ENCODE data around the gene COX5B.
"Not testable (repeated sequence)": the region's sequence is repeated elsewhere in the genome, so short reads cannot be mapped to it uniquely, and the experiment has no call there.

The COX5B gene
- long read RNA-seq, transcript COX5B-201 (4 exons, 712 nt): major isoform, 61 of 75 reads
- long read RNA-seq, partial matches to known transcripts: 3 of 75 reads
- long read RNA-seq, other reads (novel, unspliced or antisense): 8 of 75 reads

GRCh38 chr2:97645695-97646629, at the start of gene COX5B:
COX5B (plus strand) TSS chr2:97646062; CDS start chr2:97646087, 25 bp downstream.
- TF ChIP-seq CTCF (IDR thresholded peaks at IDR 0.05; ENCODE audit: insufficient read depth, low read length) (no peak), POLR2AphosphoS5 (IDR thresholded peaks at IDR 0.05; ENCODE audit: low read depth) (peak; percentile 89), SPI1 (IDR thresholded peaks at IDR 0.05; ENCODE audit: borderline replicate concordance, low read depth) (peak; percentile 47; the same call in 1 of the 2 replicates), REST (IDR thresholded peaks at IDR 0.05; ENCODE audit: insufficient replicate concordance, low read depth) (peak; percentile 77), GABPA (IDR thresholded peaks at IDR 0.05; ENCODE audit: low read depth) (peak; percentile 82)
- H3K27me3 ChIP-seq (ENCODE audit: insufficient read depth, poor library complexity, severe bottlenecking): no peaks in the 10 kb centered on the region
- peak; percentile 93 to 99 for DNase-seq (ENCODE audit: low read depth in 1 of 2, low spot score in 1 of 2)
- H3K27ac ChIP-seq (replicated peaks): peak within 1 kb of the TSS; percentile 93
- H3K4me3 ChIP-seq (replicated peaks; ENCODE audit: insufficient read depth, low read length): peak within 1 kb of the TSS; percentile 89

- not testable (repeated sequence) for H3K4me3 ChIP-seq (replicated peaks; ENCODE audit: insufficient read depth, low read length); H3K27ac ChIP-seq (replicated peaks); DNase-seq (ENCODE audit: low read depth in 1 of 2, low spot score in 1 of 2); H3K27me3 ChIP-seq (ENCODE audit: insufficient read depth, poor library complexity, severe bottlenecking)
Observed at GRCh38 chr2:97596180-97596579, 49.7 kb upstream of the COX5B start.

GRCh38 chr2:97601537-97601936, 44.3 kb upstream of the COX5B start:
- H3K4me3 ChIP-seq (replicated peaks; ENCODE audit: insufficient read depth, low read length); H3K27me3 ChIP-seq (ENCODE audit: insufficient read depth, poor library complexity, severe bottlenecking); H3K27ac ChIP-seq (replicated peaks); DNase-seq (ENCODE audit: low read depth in 1 of 2, low spot score in 1 of 2): not testable (repeated sequence)

GRCh38 chr2:97605109-97605508, 40.8 kb upstream of the COX5B start:
- H3K27me3 ChIP-seq (ENCODE audit: insufficient read depth, poor library complexity, severe bottlenecking); H3K4me3 ChIP-seq (replicated peaks; ENCODE audit: insufficient read depth, low read length); DNase-seq (ENCODE audit: low read depth in 1 of 2, low spot score in 1 of 2); H3K27ac ChIP-seq (replicated peaks): not testable (repeated sequence)

GRCh38 chr2:97605524-97606339, 40.1 kb upstream of the COX5B start:
- H3K27ac ChIP-seq (replicated peaks); H3K27me3 ChIP-seq (ENCODE audit: insufficient read depth, poor library complexity, severe bottlenecking); H3K4me3 ChIP-seq (replicated peaks; ENCODE audit: insufficient read depth, low read length); DNase-seq (ENCODE audit: low read depth in 1 of 2, low spot score in 1 of 2): not testable (repeated sequence)

- H3K27me3 ChIP-seq (ENCODE audit: insufficient read depth, poor library complexity, severe bottlenecking); H3K27ac ChIP-seq (replicated peaks); DNase-seq (ENCODE audit: low read depth in 1 of 2, low spot score in 1 of 2); H3K4me3 ChIP-seq (replicated peaks; ENCODE audit: insufficient read depth, low read length): not testable (repeated sequence)
Observed at GRCh38 chr2:97608745-97609144, 37.1 kb upstream of the COX5B start.

- H3K4me3 ChIP-seq (replicated peaks; ENCODE audit: insufficient read depth, low read length): not testable (repeated sequence)
Observed at GRCh38 chr2:97611895-97612294, 34.0 kb upstream of the COX5B start.

GRCh38 chr2:97615746-97616145, 30.1 kb upstream of the COX5B start:
- not testable (repeated sequence) for H3K27me3 ChIP-seq (ENCODE audit: insufficient read depth, poor library complexity, severe bottlenecking); H3K27ac ChIP-seq (replicated peaks); DNase-seq (ENCODE audit: low read depth in 1 of 2, low spot score in 1 of 2); H3K4me3 ChIP-seq (replicated peaks; ENCODE audit: insufficient read depth, low read length)

More at GRCh38 chr2:97611895-97612294, 34.0 kb upstream of the COX5B start:
- not testable (repeated sequence) for H3K27me3 ChIP-seq (ENCODE audit: insufficient read depth, poor library complexity, severe bottlenecking); DNase-seq (ENCODE audit: low read depth in 1 of 2, low spot score in 1 of 2); H3K27ac ChIP-seq (replicated peaks)

All from HL-60 (cell line).